ENCODE results near the gene CELSR1.

DNA sequence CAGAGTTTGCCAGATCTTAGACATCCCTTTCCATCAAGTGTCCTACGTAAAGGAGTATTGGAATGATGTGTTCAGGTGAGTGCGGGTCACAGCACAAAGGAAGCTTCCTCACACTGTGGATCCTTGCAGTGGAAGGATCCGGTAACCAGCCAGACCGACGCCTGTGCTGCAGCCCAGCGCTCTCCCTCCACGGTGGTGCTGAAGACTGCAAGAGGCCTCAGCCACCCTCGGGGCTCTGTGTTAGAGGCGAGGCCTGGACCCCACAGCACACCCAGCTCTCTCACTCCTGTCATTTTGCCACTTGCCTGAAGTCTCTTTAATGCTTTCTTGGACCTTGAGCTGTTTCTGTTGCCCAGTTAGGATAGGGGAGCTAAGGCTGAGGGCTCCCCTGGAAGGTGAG is 199.6 kb downstream of the CELSR1 start:
- TF ChIP-seq, protein P1, sequence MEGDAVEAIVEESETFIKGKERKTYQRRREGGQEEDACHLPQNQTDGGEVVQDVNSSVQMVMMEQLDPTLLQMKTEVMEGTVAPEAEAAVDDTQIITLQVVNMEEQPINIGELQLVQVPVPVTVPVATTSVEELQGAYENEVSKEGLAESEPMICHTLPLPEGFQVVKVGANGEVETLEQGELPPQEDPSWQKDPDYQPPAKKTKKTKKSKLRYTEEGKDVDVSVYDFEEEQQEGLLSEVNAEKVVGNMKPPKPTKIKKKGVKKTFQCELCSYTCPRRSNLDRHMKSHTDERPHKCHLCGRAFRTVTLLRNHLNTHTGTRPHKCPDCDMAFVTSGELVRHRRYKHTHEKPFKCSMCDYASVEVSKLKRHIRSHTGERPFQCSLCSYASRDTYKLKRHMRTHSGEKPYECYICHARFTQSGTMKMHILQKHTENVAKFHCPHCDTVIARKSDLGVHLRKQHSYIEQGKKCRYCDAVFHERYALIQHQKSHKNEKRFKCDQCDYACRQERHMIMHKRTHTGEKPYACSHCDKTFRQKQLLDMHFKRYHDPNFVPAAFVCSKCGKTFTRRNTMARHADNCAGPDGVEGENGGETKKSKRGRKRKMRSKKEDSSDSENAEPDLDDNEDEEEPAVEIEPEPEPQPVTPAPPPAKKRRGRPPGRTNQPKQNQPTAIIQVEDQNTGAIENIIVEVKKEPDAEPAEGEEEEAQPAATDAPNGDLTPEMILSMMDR (IDR thresholded peaks at IDR 0.05 in 8 of 11, conservative IDR thresholded peaks at IDR 0.05 in 3 of 11): no peak
- no peak for TF ChIP-seq POLR2A (IDR thresholded peaks at IDR 0.05)

All from spleen (tissue), 7 donors.